GM23338 (cell line): ENCODE results near the gene PSG7. TPM values are rescaled to one million over a fixed set of nuclear protein-coding genes. Genes with fewer than 3 reads are reported as not detected.
"Not testable (repeated sequence)": the region's sequence is repeated elsewhere in the genome, so short reads cannot be mapped to it uniquely, and the experiment has no call there.

Experiments used
- ATAC-seq: fragments of 200-7000 bp; cut with Tn5 transposase; 3 replicates; pipeline ENCODE4 v1.9.1; 2020
- DNase-seq: peaks from one replicate; pipeline ENCODE4 v3.0.0-alpha.2; 2015; ENCODE audit warnings: low spot score
- H2AFZ ChIP-seq: fragments of 200-600 bp; sonication (generic); 2 replicates; pipeline ENCODE4 v1.8.0; 2016; ENCODE audit warnings: antibody characterized with exemption, mild to moderate bottlenecking, moderate library complexity
- H3F3A ChIP-seq: fragments of 200-600 bp; sonication (generic); replicated peaks from 2 replicates; pipeline ENCODE4 v1.8.0; 2017; ENCODE audit warnings: antibody characterized with exemption, mixed run types, low read depth
- H3K27ac ChIP-seq: fragments of 200-600 bp; sonication (generic); 2 replicates; pipeline ENCODE4 v1.6.1; 2016; ENCODE audit warnings: low read depth
- H3K27me3 ChIP-seq: fragments of 200-600 bp; sonication (generic); 2 replicates; pipeline ENCODE4 v1.8.0; 2016; ENCODE audit warnings: mild to moderate bottlenecking, mixed run types, moderate library complexity; ENCODE audit not compliant: insufficient read depth
- H3K36me3 ChIP-seq: fragments of 200-600 bp; sonication (generic); 2 replicates; pipeline ENCODE4 v1.8.0; 2016; ENCODE audit warnings: mild to moderate bottlenecking; ENCODE audit not compliant: insufficient read depth
- H3K4me1 ChIP-seq: fragments of 200-600 bp; sonication (generic); 2 replicates; pipeline ENCODE4 v1.8.0; 2016; ENCODE audit warnings: mild to moderate bottlenecking, moderate library complexity; ENCODE audit not compliant: insufficient read depth
- H3K4me2 ChIP-seq: fragments of 200-600 bp; sonication (generic); 2 replicates; pipeline ENCODE4 v1.7.1; 2017; ENCODE audit warnings: mixed run types
- H3K4me3 ChIP-seq: fragments of 200-600 bp; sonication (generic); 2 replicates; pipeline ENCODE4 v1.6.1; 2016; ENCODE audit warnings: mixed run types
- H3K79me2 ChIP-seq: fragments of 200-600 bp; sonication (generic); replicated peaks from 2 replicates; pipeline ENCODE4 v1.8.0; 2017; ENCODE audit warnings: mild to moderate bottlenecking; ENCODE audit not compliant: insufficient read depth
- H3K9me2 ChIP-seq: fragments of 200-600 bp; sonication (generic); 2 replicates; pipeline ENCODE4 v1.8.0; 2017; ENCODE audit not compliant: insufficient read depth
- H4K20me1 ChIP-seq: fragments of 200-600 bp; sonication (generic); replicated peaks from 2 replicates; pipeline ENCODE4 v1.8.0; 2017; ENCODE audit warnings: mild to moderate bottlenecking; ENCODE audit not compliant: insufficient read depth
- H3K27ac Mint-ChIP-seq: 2 replicates; pipeline ENCODE4 v1.8.0; 2020; ENCODE audit warnings: inconsistent platforms, mild to moderate bottlenecking, moderate library complexity, mixed read lengths
- H3K27me3 Mint-ChIP-seq: 3 replicates; pipeline ENCODE4 v1.8.0; 2022; ENCODE audit warnings: low read depth, mild to moderate bottlenecking, moderate library complexity, mixed read lengths, inconsistent platforms; ENCODE audit not compliant: insufficient read depth, poor library complexity
- H3K36me3 Mint-ChIP-seq: 3 replicates; pipeline ENCODE4 v1.8.0; 2021; ENCODE audit warnings: low read depth, mild to moderate bottlenecking, inconsistent platforms, moderate library complexity, mixed read lengths
- H3K4me1 Mint-ChIP-seq: 3 replicates; pipeline ENCODE4 v1.8.0; 2020; ENCODE audit warnings: mild to moderate bottlenecking, inconsistent platforms, mixed read lengths
- H3K4me3 Mint-ChIP-seq: 3 replicates; pipeline ENCODE4 v1.8.0; 2021; ENCODE audit warnings: moderate library complexity, mild to moderate bottlenecking, inconsistent platforms, mixed read lengths
- H3K9me3 Mint-ChIP-seq: 3 replicates; pipeline ENCODE4 v1.8.0; 2020; ENCODE audit warnings: moderate library complexity, mild to moderate bottlenecking, inconsistent platforms, mixed read lengths
- CREB1 ChIP-seq: fragments of 250-450 bp; sonication (Bioruptor Pico); IDR thresholded peaks from 2 replicates; pipeline ENCODE4 v1.5.0; 2020; ENCODE audit warnings: low read depth, mild to moderate bottlenecking, moderate library complexity
- CTCF ChIP-seq, 2 experiments: fragments of 200-600 bp in 1 of 2; sonication (generic) in 1 of 2; conservative IDR thresholded peaks; 2 replicates each; pipeline versions ENCODE4 v1.5.1 to v1.6.1; 2016 to 2017; ENCODE audit warnings: antibody characterized with exemption in 2 of 2, low read depth in 2 of 2, mild to moderate bottlenecking in 2 of 2, moderate library complexity in 1 of 2
- ETS1 ChIP-seq: IDR thresholded peaks from 2 replicates; pipeline ENCODE4 v1.6.1; 2016; ENCODE audit warnings: antibody characterized with exemption
- EZH2phosphoT487 ChIP-seq: fragments of 200-600 bp; sonication (generic); IDR thresholded peaks from one replicate; pipeline ENCODE4 v1.8.1; 2018; ENCODE audit warnings: antibody characterized with exemption; ENCODE audit not compliant: unreplicated experiment
- JUNB ChIP-seq: IDR thresholded peaks from one replicate; pipeline ENCODE4 v1.6.1; 2016; ENCODE audit warnings: antibody characterized with exemption; ENCODE audit not compliant: unreplicated experiment
- STAT1 ChIP-seq: IDR thresholded peaks from one replicate; pipeline ENCODE4 v1.6.1; 2016; ENCODE audit warnings: antibody characterized with exemption; ENCODE audit not compliant: unreplicated experiment
- ZNF114 ChIP-seq: fragments of 250-450 bp; sonication (Bioruptor Pico); IDR thresholded peaks from 2 replicates; pipeline ENCODE4 v1.5.0; 2020; ENCODE audit warnings: mild to moderate bottlenecking, moderate library complexity
- ZNF331 ChIP-seq: fragments of 250-450 bp; sonication (Bioruptor Pico); IDR thresholded peaks from 2 replicates; pipeline ENCODE4 v1.5.0; 2020; ENCODE audit warnings: low read depth, mild to moderate bottlenecking, moderate library complexity
- polyA plus RNA-seq: library from polyadenylated mRNA; unstranded; fragments of >200 nt; fragmentation: Nextera tagmentation; extraction: Ambion mirVana; gene quantifications from 2 replicates; pipeline ENCODE4 v1.2.1, GENCODE V29; 2016
- total RNA-seq: library from RNA; depleted of rRNA; stranded (reverse); fragments of >200 nt; shearing (Covaris generic); gene quantifications from 2 replicates; pipeline ENCODE4 v1.2.3, GENCODE V29; 2014

The PSG7 gene
- total and polyA plus RNA-seq, 2 experiments from 2014 or later = not detected

- no peak for TF ChIP-seq JUNB
- TF ChIP-seq ZNF331 (CRISPR knock-in tag) = no peak
- no peak for TF ChIP-seq CREB1 (CRISPR knock-in tag)
- TF ChIP-seq STAT1 = no peak
- TF ChIP-seq CTCF (conservative IDR thresholded peaks at IDR 0.05; ENCODE audit: low read depth in 2 of 2) = no peak
- TF ChIP-seq EZH2phosphoT487 = no peak
- no peak for TF ChIP-seq ETS1
- TF ChIP-seq ZNF114 (CRISPR knock-in tag) = no peak
These were observed 57.4 kb downstream of the PSG7 start, which contains the start of gene PSG1 (continued) for GRCh38 chr19:42879613-42880012.

GRCh38 chr19:42876596-42876995 is 60.4 kb downstream of the PSG7 start:
- H3K27me3 ChIP-seq, H3K27me3 Mint-ChIP-seq, DNase-seq, H3K4me1 Mint-ChIP-seq, ATAC-seq, H3K27ac Mint-ChIP-seq, H3K4me1 ChIP-seq, H3K4me3 ChIP-seq, H3K4me2 ChIP-seq, H3K4me3 Mint-ChIP-seq, H3K27ac ChIP-seq, H2AFZ ChIP-seq, H3K36me3 ChIP-seq, H3K79me2 ChIP-seq, H4K20me1 ChIP-seq, H3F3A ChIP-seq, H3K9me2 ChIP-seq: not testable (repeated sequence)
- H3K36me3 Mint-ChIP-seq = peaks cover 28% of the 10 kb centered on the region
- peaks cover 100% of the 10 kb centered on the region for H3K9me3 Mint-ChIP-seq

GRCh38 chr19:42875881-42876280 is 61.1 kb downstream of the PSG7 start:
- H3K4me1 Mint-ChIP-seq, H3K79me2 ChIP-seq, H3K9me2 ChIP-seq, H3K4me3 Mint-ChIP-seq, H3K27me3 ChIP-seq, ATAC-seq, H3K27ac Mint-ChIP-seq, H3K4me3 ChIP-seq, H3K4me1 ChIP-seq, H3K4me2 ChIP-seq, H3F3A ChIP-seq, DNase-seq, H3K36me3 ChIP-seq, H4K20me1 ChIP-seq, H3K27ac ChIP-seq, H3K27me3 Mint-ChIP-seq, H2AFZ ChIP-seq: not testable (repeated sequence)
- peaks cover 26% of the 10 kb centered on the region for H3K36me3 Mint-ChIP-seq
- peaks cover 100% of the 10 kb centered on the region for H3K9me3 Mint-ChIP-seq

GRCh38 chr19:42874901-42875813 is 61.9 kb downstream of the PSG7 start:
- H3K27me3 ChIP-seq, ATAC-seq, H3K36me3 ChIP-seq, H3K4me3 ChIP-seq, H3K4me1 Mint-ChIP-seq, H3F3A ChIP-seq, DNase-seq, H3K4me3 Mint-ChIP-seq, H3K27me3 Mint-ChIP-seq, H3K9me2 ChIP-seq, H3K79me2 ChIP-seq, H4K20me1 ChIP-seq, H3K27ac ChIP-seq, H2AFZ ChIP-seq, H3K4me2 ChIP-seq, H3K4me1 ChIP-seq, H3K27ac Mint-ChIP-seq: not testable (repeated sequence)
- peaks cover 26% of the 10 kb centered on the region for H3K36me3 Mint-ChIP-seq
- H3K9me3 Mint-ChIP-seq = peaks cover 100% of the 10 kb centered on the region

- not testable (repeated sequence) for H4K20me1 ChIP-seq, H3K4me3 ChIP-seq, H3K9me2 ChIP-seq, H3K27me3 ChIP-seq, H3K4me2 ChIP-seq, H3F3A ChIP-seq, H3K27ac ChIP-seq, H3K4me1 ChIP-seq, H2AFZ ChIP-seq, H3K79me2 ChIP-seq, ATAC-seq, H3K27me3 Mint-ChIP-seq, DNase-seq, H3K4me3 Mint-ChIP-seq, H3K27ac Mint-ChIP-seq, H3K36me3 ChIP-seq, H3K4me1 Mint-ChIP-seq
- H3K9me3 Mint-ChIP-seq = peaks cover 100% of the 10 kb centered on the region
- peaks cover 28% of the 10 kb centered on the region for H3K36me3 Mint-ChIP-seq
These were observed 62.9 kb downstream of the PSG7 start for GRCh38 chr19:42874136-42874535.
